ENCODE measurements around the gene OR4C3.
"Not testable (repeated sequence)": the region's sequence is repeated elsewhere in the genome, so short reads cannot be mapped to it uniquely, and the experiment has no call there.

OR4C3 gene

DNA sequence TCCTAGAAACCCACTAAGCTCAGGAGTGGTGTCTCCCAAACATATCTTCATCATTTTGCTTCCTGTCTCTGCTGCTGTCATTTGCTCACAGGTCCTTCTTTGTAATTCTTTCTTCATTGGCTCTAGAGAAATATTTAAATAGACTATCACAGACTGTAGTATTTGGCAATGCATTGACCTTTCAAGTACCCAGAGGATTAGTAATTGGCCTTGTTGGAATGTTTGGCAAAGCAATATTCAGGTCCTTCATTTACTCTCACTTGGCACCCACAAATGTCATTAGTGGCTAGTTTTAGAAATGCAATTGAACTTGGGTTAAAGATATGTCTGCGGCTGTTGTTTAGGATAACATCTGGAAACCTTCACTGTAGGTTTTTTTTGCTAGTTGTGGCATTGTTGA lies 30.0 kb downstream of the OR4C3 start:
- no peak for DNase-seq
- Histone ChIP-seq H3K27ac (ENCODE audit: low read length) (no peak overlapping the region), H4K20me1 (ENCODE audit: insufficient read depth, low read length) (no peaks in the 10 kb centered on the region), H3K9me3 (replicated peaks; ENCODE audit: insufficient read depth, low read length) (no peaks in the 10 kb centered on the region), H3K27me3 (replicated peaks; ENCODE audit: insufficient read depth, low read length) (no peaks in the 10 kb centered on the region), H2AFZ (ENCODE audit: low read length) (no peak overlapping the region), H3K9me2 (replicated peaks; ENCODE audit: insufficient read depth, low read length) (no peaks in the 10 kb centered on the region), H3K4me2 (ENCODE audit: low read depth, low read length) (no peak overlapping the region), H3K4me3 (ENCODE audit: low read length) (no peak overlapping the region), H3K4me1 (ENCODE audit: low read length) (no peaks in the 10 kb centered on the region), H3F3A (ENCODE audit: insufficient read depth, low read length) (no peaks in the 10 kb centered on the region), H3K36me3 (replicated peaks; ENCODE audit: insufficient read depth, low read length) (no peaks in the 10 kb centered on the region), H3K9ac (ENCODE audit: low read length) (no peak overlapping the region), H3K79me2 (ENCODE audit: low read length) (no peaks in the 10 kb centered on the region)
- no peak for TF ChIP-seq EZH2phosphoT487 (IDR thresholded peaks at IDR 0.05; ENCODE audit: low read length)
- TF ChIP-seq EZH2 (optimal IDR thresholded peaks at IDR 0.05; ENCODE audit: low read depth, low read length), result no peak
- TF ChIP-seq CTCF (IDR thresholded peaks at IDR 0.05; ENCODE audit: low read length), result no peak

- not testable (repeated sequence) for H3K27me3 ChIP-seq (replicated peaks; ENCODE audit: insufficient read depth, low read length); H3K9me2 ChIP-seq (replicated peaks; ENCODE audit: insufficient read depth, low read length); H3K79me2 ChIP-seq (ENCODE audit: low read length)
Measured at GRCh38 chr11:48361289-48361688, 36.6 kb downstream of the OR4C3 start.

DNA sequence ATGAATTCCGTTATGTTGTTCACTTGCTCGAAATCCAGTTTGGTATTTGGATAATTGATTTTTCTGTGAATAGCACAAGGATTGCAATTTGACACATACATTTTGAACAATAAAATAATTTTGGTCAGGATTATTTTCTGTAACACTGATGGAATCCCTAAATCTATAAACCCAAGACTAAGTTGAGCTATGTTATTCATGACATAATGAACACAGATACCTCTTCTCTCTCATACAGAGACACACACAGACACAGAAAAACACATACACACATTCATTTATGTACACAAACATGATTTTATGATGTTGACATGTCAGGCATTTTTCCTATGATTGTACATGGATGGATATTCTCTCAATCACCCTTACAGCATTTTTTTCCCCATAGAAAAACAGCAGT lies 41.6 kb downstream of the OR4C3 start, which contains the start of gene OR4C5:
Gene OR4C5 (minus strand): TSS at position 101 of the 400 bp plus-strand sequence. CDS start 0 bp downstream, at position 101.
- Histone ChIP-seq H3F3A (ENCODE audit: insufficient read depth, low read length) (no peaks in the 10 kb centered on the region), H3K9ac (ENCODE audit: low read length) (no peak within 1 kb of the TSS), H3K4me2 (ENCODE audit: low read depth, low read length) (no peak within 1 kb of the TSS), H3K27ac (ENCODE audit: low read length) (no peak within 1 kb of the TSS), H3K79me2 (ENCODE audit: low read length) (no peaks in the 10 kb centered on the region), H2AFZ (ENCODE audit: low read length) (no peak within 1 kb of the TSS), H3K36me3 (replicated peaks; ENCODE audit: insufficient read depth, low read length) (no peaks in the 10 kb centered on the region), H3K4me3 (ENCODE audit: low read length) (no peak within 1 kb of the TSS), H3K9me2 (replicated peaks; ENCODE audit: insufficient read depth, low read length) (no peaks in the 10 kb centered on the region), H4K20me1 (ENCODE audit: insufficient read depth, low read length) (no peaks in the 10 kb centered on the region), H3K4me1 (ENCODE audit: low read length) (no peaks in the 10 kb centered on the region), H3K9me3 (replicated peaks; ENCODE audit: insufficient read depth, low read length) (no peaks in the 10 kb centered on the region), H3K27me3 (replicated peaks; ENCODE audit: insufficient read depth, low read length) (no peaks in the 10 kb centered on the region)
- DNase-seq, result no peak
- TF ChIP-seq EZH2phosphoT487 (IDR thresholded peaks at IDR 0.05; ENCODE audit: low read length), result no peak
- no peak for TF ChIP-seq EZH2 (optimal IDR thresholded peaks at IDR 0.05; ENCODE audit: low read depth, low read length)
- TF ChIP-seq CTCF (IDR thresholded peaks at IDR 0.05; ENCODE audit: low read length), result no peak

More at GRCh38 chr11:48361289-48361688, 36.6 kb downstream of the OR4C3 start:
- DNase-seq; H3K9me3 ChIP-seq (replicated peaks; ENCODE audit: insufficient read depth, low read length); H3K4me3 ChIP-seq (ENCODE audit: low read length); H3K9ac ChIP-seq (ENCODE audit: low read length); H3K27ac ChIP-seq (ENCODE audit: low read length); H4K20me1 ChIP-seq (ENCODE audit: insufficient read depth, low read length); H2AFZ ChIP-seq (ENCODE audit: low read length); H3K4me1 ChIP-seq (ENCODE audit: low read length); H3F3A ChIP-seq (ENCODE audit: insufficient read depth, low read length); H3K36me3 ChIP-seq (replicated peaks; ENCODE audit: insufficient read depth, low read length); H3K4me2 ChIP-seq (ENCODE audit: low read depth, low read length): not testable (repeated sequence)

Data from MM.1S (cell line).